ENCODE data around the gene USP11. TPM values are rescaled to one million over a fixed set of nuclear protein-coding genes. Genes with fewer than 3 reads are reported as not detected.

The USP11 gene
- total RNA-seq, 2 experiments from 2014 or later = 57.1 to 62.0 TPM

GRCh38 chrX:47193475-47194193, 39.2 kb upstream of the USP11 start, which contains the start of gene UBA1:
UBA1 (plus strand) TSS chrX:47193829; CDS start chrX:47198803, 4,974 bp downstream.
- peak within 1 kb of the TSS; percentile 94 for H3K27ac Mint-ChIP-seq
- ChIA-PET CTCF (interaction anchor here (1.0 to 1.4 kb wide), 2 partner anchors 191 to 330 kb away, joined by 4 to 5 read pairs; no protein-coding TSS in a partner anchor), POLR2A (interaction anchor here (0.9 kb wide), 1 partner anchor 191 kb away, joined by 3 read pairs; no protein-coding TSS in a partner anchor)
- peak; percentile 94 for DNase-seq
- no peaks in the 10 kb centered on the region for H3K9me3 Mint-ChIP-seq
- intact Hi-C loops (cut with micrococcal nuclease) = loop anchor here (1.0 to 5.0 kb wide), 3 partner anchors 39 to 329 kb away; partner anchors contain the start of gene USP11
- TF ChIP-seq, protein P1, sequence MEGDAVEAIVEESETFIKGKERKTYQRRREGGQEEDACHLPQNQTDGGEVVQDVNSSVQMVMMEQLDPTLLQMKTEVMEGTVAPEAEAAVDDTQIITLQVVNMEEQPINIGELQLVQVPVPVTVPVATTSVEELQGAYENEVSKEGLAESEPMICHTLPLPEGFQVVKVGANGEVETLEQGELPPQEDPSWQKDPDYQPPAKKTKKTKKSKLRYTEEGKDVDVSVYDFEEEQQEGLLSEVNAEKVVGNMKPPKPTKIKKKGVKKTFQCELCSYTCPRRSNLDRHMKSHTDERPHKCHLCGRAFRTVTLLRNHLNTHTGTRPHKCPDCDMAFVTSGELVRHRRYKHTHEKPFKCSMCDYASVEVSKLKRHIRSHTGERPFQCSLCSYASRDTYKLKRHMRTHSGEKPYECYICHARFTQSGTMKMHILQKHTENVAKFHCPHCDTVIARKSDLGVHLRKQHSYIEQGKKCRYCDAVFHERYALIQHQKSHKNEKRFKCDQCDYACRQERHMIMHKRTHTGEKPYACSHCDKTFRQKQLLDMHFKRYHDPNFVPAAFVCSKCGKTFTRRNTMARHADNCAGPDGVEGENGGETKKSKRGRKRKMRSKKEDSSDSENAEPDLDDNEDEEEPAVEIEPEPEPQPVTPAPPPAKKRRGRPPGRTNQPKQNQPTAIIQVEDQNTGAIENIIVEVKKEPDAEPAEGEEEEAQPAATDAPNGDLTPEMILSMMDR (IDR thresholded peaks at IDR 0.05) = peak; percentile 61
- peak within 1 kb of the TSS; percentile 87 for H3K4me3 Mint-ChIP-seq
- ATAC-seq = peak; percentile 72
- H3K4me1 Mint-ChIP-seq (ENCODE audit: low read depth) = peaks cover 45% of the 10 kb centered on the region
- no peaks in the 10 kb centered on the region for H3K27me3 Mint-ChIP-seq
- peaks cover 47% of the 10 kb centered on the region for H3K36me3 Mint-ChIP-seq (ENCODE audit: low read depth)

DNA sequence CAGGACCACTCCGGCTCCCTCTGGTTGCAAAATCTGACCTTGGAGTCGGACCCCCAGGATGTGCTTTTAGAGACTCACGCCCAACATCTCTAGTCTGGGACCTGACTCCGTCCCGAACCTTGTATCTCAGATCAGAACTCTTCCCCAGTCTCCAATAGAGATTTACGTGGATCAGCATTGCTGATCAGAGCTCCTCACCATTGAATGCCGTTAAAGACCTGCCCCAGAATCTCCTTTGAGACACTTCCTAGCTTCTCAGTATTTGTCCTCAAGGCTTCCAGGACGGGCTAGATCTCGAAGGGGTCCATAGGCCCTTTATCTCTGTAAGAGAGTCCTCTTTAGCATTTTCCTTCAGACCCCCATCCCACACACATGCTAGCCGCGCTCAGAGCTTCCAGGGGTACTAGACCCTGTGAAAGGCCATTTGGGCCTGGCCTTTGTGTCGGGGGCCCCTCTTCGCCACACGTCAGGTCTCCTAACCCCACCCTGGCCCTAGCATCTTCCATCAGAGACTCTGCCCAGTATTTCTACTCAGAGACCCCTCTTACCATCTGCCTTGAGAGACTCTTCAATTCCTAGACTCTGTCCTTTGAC, 38.5 kb upstream of the USP11 start:
- Mint-ChIP-seq H3K9me3 (no peaks in the 10 kb centered on the region), H3K27ac (peak overlapping the region; percentile 94), H3K4me3 (peak overlapping the region; percentile 87), H3K4me1 (ENCODE audit: low read depth) (peaks cover 39% of the 10 kb centered on the region), H3K27me3 (no peaks in the 10 kb centered on the region), H3K36me3 (ENCODE audit: low read depth) (peaks cover 53% of the 10 kb centered on the region)
- ATAC-seq (no peak), DNase-seq (no peak)
- CTCF ChIA-PET = interaction anchor here (1.4 kb wide), 1 partner anchor 330 kb away, joined by 4 read pairs; no protein-coding TSS in a partner anchor
- intact Hi-C loops (cut with micrococcal nuclease) = loop anchor here (5.0 kb wide), 1 partner anchor 328 kb away; no protein-coding TSS in a partner anchor
- TF ChIP-seq, protein P1 (IDR thresholded peaks at IDR 0.05) = no peak
- POLR2A ChIA-PET = interaction anchor here (0.9 kb wide), 1 partner anchor 190 kb away, joined by 3 read pairs; no protein-coding TSS in a partner anchor

- CTCF ChIA-PET = interaction anchor here (0.8 to 1.6 kb wide), 3 partner anchors 116 to 327 kb away, joined by 3 to 8 read pairs (median 3); no protein-coding TSS in a partner anchor
- H3K4me3 Mint-ChIP-seq = peak overlapping the region; percentile 87
- intact Hi-C loops (cut with micrococcal nuclease) = no loop called here
- no peaks in the 10 kb centered on the region for H3K9me3 Mint-ChIP-seq
- DNase-seq (no peak), ATAC-seq (no peak)
- H3K27me3 Mint-ChIP-seq = no peaks in the 10 kb centered on the region
- POLR2A ChIA-PET = interaction anchor here (0.7 to 1.4 kb wide), 2 partner anchors 8 to 22 kb away, joined by 4 read pairs; no protein-coding TSS in a partner anchor
- peaks cover 61% of the 10 kb centered on the region for H3K36me3 Mint-ChIP-seq (ENCODE audit: low read depth)
- TF ChIP-seq, protein P1 (IDR thresholded peaks at IDR 0.05) = no peak
- H3K27ac Mint-ChIP-seq = peak overlapping the region; percentile 84
- H3K4me1 Mint-ChIP-seq (ENCODE audit: low read depth) = peaks cover 36% of the 10 kb centered on the region
Observed at GRCh38 chrX:47196098-47196497, 36.7 kb upstream of the USP11 start.

DNA sequence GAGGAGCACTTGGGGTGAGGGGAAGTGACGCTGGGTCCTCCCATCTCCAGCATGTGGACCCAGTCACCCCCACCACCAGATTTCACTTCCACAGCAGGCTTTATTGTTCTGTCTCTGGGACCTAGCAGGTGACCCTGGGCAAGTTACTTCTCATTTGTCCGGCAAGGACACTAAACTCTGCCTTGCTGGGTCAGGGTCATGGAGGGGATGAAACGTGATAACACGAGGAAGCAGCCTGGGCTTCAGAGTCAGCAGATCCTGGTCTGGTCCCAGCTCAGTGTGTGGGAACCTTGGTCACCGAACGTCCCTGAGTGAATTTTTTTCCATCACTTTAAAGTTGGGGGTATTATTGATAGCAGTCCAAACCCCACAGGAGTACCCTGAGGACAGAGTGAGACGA, 35.3 kb upstream of the USP11 start:
- Mint-ChIP-seq H3K36me3 (ENCODE audit: low read depth) (peaks cover 68% of the 10 kb centered on the region), H3K4me3 (no peak overlapping the region), H3K9me3 (no peaks in the 10 kb centered on the region), H3K4me1 (ENCODE audit: low read depth) (peaks cover 35% of the 10 kb centered on the region), H3K27ac (peak overlapping the region; percentile 84), H3K27me3 (no peaks in the 10 kb centered on the region)
- no peak for ATAC-seq
- DNase-seq = no peak
- ChIA-PET POLR2A (interaction anchor here (1.0 to 1.5 kb wide), 3 partner anchors 9 to 115 kb away, joined by 3 to 4 read pairs (median 4); no protein-coding TSS in a partner anchor), CTCF (interaction anchor here (0.8 to 1.6 kb wide), 2 partner anchors 187 to 326 kb away, joined by 3 to 8 read pairs; no protein-coding TSS in a partner anchor)
- intact Hi-C loops (cut with micrococcal nuclease) = no loop called here
- TF ChIP-seq, protein P1 (IDR thresholded peaks at IDR 0.05) = no peak
